GM10266 (cell line): ENCODE measurements around the gene BFSP1.

Experiments used
- DNase-seq: peaks from one replicate; pipeline ENCODE4 v3.0.0; 2012; ENCODE audit errors: extremely low spot score
- TF ChIP-seq, protein P1 (sequence below): IDR thresholded peaks from 2 replicates; pipeline ENCODE4 v1.5.1; 2012; ENCODE audit warnings: mild to moderate bottlenecking, low read depth; ENCODE audit not compliant: control insufficient read depth, insufficient read depth; ENCODE audit errors: missing control alignments

The BFSP1 gene

DNA sequence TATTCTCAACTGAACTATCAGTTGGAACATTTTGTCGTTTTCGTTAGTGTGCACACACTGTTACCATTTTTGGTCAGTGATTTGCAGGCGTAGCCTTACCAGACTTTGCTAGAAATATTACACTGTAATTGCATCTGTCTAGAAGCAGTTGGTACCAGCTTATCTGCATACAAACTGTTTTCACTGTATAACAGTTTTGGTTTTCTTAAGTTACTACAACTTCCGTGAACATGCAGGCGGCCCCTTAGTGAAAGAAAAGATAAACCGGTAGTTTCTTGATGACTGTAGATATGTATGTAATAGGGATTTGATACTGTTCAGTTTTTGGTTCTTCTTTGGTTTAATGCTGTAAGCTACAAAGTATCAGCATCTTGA, 40.0 kb upstream of the BFSP1 start:
- DNase-seq = peak; percentile 57
- TF ChIP-seq, protein P1, sequence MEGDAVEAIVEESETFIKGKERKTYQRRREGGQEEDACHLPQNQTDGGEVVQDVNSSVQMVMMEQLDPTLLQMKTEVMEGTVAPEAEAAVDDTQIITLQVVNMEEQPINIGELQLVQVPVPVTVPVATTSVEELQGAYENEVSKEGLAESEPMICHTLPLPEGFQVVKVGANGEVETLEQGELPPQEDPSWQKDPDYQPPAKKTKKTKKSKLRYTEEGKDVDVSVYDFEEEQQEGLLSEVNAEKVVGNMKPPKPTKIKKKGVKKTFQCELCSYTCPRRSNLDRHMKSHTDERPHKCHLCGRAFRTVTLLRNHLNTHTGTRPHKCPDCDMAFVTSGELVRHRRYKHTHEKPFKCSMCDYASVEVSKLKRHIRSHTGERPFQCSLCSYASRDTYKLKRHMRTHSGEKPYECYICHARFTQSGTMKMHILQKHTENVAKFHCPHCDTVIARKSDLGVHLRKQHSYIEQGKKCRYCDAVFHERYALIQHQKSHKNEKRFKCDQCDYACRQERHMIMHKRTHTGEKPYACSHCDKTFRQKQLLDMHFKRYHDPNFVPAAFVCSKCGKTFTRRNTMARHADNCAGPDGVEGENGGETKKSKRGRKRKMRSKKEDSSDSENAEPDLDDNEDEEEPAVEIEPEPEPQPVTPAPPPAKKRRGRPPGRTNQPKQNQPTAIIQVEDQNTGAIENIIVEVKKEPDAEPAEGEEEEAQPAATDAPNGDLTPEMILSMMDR = no peak

- TF ChIP-seq, protein P1 = peak; percentile 10
- DNase-seq = peak; percentile 28
Observed at GRCh38 chr20:17570347-17571152, 39.4 kb upstream of the BFSP1 start.

DNA sequence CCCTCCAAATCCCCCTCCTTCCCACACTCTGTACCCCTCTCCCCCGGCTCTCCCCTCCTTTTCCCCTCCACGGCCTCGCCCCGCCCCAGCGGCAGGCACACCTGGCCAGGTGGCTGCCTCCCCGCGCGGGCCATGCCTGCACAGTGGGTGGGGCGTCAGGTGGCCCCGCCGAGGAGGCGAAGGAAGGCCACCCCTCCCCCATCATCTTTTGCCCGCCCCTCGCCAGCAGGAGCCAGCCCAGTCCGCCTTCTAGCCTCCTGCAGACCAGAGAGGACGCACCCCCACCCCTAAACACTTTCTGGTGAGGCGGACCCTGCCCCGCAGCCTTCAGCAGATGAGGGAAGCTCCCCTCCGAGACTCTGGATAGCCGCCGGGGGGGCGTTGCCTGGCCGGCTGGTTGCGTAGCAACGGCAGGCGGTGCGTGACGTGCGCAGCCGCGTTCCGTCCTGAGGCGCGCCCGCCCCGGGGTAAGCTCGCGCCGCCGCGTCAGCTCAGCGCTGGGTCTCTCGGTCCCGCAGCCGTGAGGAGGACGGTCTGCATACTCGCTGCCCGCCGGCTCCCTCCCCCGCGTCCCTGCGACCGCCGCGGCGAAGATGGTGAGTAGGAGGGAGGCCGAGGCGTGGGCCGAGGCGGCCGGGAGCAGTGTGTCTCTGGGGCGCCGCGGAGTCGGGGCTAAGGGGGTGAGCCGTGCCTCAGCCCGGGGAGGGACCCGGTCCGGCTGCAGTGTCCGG, 38.6 kb upstream of the BFSP1 start, which contains the start of gene DSTN:
DSTN (plus strand) TSS at position 460 of the 731 bp plus-strand sequence; CDS start at position 594, 134 bp downstream.
- peak; percentile 94 for DNase-seq
- TF ChIP-seq, protein P1 = no peak

- peak; percentile 54 for DNase-seq
- TF ChIP-seq, protein P1 = no peak
Observed at GRCh38 chr20:17568972-17569521, 37.9 kb upstream of the BFSP1 start.

- DNase-seq = no peak
- TF ChIP-seq, protein P1 = no peak
Observed at GRCh38 chr20:17568045-17568788, 37.0 kb upstream of the BFSP1 start.

- no peak for DNase-seq
- TF ChIP-seq, protein P1 = no peak
Observed at GRCh38 chr20:17566345-17566744, 35.2 kb upstream of the BFSP1 start.
